ENCODE measurements around the gene PPP1R37. TPM values are rescaled to one million over a fixed set of nuclear protein-coding genes. Genes with fewer than 3 reads are reported as not detected.

The PPP1R37 gene
- total RNA-seq, 2 donors from 2014 or later, result 19.4 to 21.4 TPM

DNA sequence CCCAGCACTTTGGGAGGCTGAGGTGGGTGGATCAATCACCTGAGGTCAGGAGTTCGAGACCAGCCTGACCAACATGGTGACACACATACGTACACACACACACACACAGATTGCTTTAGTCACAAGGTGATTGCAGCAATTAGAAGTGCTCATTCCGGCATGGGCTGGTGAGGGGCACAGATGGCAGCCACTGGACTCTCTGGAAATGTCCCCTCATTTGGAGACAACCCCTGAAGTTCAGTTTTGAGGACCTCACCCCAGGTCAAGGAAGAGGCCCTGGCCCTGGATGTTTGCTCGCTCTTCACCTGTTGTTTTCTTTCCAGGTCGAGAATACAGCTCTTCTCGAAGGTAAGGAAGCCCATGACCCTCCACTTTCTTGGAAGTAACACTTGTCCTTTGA, 22.8 kb upstream of the PPP1R37 start:
- ATAC-seq, result no peak
- no peak for DNase-seq
- intact Hi-C loops (cut with DNase I), result no loop called here

DNA sequence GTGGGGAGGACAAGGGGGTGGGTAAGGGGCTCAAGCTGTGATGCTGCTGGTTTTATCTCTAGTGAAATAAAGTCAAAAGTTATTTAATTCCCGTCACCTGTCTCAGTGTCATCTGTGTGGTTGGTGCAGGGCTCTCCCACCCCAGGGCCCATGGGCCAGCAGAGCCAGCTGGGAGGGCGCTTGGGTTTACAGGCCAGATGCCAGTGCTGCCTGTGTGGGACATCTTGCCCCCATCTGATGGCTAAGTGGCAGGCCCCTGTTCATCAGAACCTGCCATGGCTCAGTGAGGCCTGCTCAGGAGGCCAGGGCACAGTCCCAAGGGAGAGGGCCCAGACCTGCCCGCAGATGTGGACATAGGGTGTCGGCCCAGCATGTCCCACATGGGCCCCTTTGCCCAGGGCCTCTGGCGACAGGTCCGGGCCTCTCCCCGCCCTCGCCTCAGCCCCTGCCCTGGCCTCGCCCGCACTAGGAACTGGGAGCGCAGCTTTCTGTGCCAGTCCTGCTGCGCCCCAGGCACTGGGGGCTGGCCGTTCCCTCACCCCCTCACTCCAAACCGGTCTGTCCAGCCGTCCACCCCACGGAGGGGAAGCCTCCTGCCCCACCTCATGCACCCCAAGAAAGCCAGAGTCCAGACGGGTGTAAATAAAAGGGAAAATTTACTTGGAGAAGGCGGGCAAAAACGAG, 22.0 kb upstream of the PPP1R37 start:
- DNase-seq (no peak), ATAC-seq (no peak)
- intact Hi-C loops (cut with DNase I), result no loop called here

DNA sequence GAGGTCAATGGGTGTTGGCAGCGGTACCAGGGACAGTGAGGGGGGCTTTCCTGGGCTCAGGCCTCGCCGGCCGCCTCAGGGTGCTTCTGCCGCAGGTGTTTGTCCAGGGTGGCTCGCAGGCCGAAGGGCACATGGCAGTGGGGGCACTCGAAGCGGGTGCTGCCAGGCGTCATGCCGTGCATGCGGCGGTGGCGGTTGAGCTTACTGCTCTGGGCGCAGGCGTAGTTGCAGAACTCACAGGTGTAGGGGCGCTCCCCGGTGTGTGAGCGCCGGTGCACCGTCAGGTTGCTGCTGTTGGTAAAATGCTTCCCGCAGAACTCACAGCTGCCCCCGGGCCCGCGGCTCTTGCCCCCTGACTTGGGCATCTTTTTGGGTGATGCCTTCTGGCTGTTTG, 21.4 kb upstream of the PPP1R37 start:
- no peak for ATAC-seq
- intact Hi-C loops (cut with DNase I), result no loop called here
- DNase-seq, result no peak

DNA sequence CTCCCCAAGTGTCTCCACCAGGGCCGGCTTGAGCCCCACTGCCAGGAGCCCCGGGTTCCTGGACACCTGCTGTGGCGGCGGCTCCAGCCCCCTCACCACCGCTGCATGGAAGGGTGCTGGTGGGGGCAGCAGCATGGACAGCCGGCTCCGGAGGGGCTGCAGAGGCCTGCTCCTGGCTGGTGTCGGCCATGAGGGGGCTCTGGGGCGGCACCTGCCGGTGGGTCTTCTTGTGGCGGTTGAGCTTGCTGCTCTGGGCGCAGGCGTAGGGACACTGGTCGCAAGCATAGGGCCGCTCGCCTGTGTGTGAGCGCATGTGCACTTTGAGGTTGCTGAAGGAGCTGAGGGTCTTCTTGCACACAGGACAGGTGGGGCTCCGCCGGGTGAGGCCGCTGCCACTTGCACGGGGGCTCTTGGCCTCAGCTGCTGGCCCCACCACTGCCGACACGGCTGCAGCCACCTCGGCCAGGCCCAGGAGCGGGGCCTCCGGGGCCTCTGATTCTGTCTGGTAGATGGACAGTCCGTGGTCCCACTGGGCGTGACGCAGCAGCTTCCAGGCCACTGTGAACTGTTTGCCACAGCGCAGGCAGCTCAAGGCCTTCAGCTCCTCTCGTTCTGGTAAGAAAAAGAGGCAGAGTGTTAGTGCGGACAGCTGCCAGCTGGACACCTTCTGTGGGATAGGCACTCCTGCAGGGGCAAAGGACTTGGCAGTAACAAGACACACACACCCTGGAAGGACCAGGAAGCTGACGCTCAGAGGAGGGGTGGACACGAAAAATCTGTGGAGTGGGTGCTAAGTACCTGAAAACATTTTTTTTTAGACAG, 20.8 kb upstream of the PPP1R37 start:
- ATAC-seq (no peak), DNase-seq (no peak)
- intact Hi-C loops (cut with DNase I), result no loop called here

DNA sequence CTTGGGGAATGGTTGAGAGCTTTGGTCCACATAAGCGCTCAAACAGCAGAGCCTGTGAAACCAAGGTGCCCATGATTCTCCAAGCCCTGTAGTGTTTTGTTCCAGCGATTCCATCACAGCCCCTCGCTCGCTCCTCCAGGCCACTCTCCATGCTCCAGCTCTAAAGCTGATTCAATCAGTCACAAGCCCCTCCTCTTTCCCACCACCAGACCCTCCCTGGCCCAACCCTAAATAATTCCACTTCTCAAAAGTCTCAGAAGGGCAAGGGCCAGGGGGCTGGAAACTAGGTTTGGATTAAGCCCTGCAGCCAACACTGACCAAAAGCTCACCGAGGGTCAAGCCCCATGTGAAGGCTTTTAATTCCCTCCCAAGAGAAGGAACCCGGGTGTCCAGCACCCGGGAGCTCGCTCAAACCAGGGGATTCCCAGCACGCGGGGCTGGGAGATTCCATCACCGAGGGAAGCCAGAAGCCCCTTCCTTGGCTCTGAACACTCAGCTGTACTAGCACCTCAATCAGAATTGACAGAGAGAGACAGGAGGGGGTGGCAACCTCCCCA, 18.2 kb upstream of the PPP1R37 start:
- ATAC-seq (no peak), DNase-seq (no peak)
- intact Hi-C loops (cut with DNase I), result no loop called here

DNA sequence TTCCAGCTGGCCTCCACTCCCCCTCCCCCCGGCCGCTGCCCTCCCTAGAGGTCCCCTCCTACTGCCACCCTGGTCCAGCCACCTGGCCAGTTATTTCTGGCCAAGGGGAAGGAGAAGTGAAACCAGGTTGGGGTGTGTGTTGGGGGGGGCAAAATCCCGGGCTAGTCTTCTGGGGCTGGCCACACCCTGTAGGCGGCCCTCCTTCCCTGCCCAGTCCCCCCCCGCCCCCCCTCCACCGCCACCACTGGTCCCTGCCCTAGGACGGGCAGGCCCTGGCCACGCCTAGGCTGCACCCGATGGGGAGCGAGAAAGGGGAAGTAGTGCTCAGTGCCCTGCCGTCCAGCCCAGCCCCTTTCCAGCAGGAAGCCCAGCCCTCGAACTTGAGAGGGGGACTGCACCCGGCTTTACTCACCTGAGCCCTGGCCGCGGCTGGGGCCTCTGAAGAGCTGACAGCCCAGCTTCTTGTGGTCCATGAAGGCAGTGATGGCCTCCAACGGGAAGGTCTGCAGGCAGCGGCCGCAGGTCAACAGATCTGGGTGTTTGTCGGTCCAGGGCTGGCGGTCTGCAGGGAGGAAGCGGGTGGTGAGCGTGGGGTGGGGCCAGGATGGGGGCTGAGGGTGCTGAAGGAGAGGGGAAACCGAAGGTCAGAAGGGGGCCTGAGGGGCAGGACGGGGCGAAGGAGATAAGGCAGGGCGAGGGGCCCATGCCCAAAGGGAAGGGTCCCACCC, 17.5 kb upstream of the PPP1R37 start:
- intact Hi-C loops (cut with DNase I), result no loop called here
- DNase-seq, result peak; percentile 78
- ATAC-seq, result peak; percentile 54 to 71

DNA sequence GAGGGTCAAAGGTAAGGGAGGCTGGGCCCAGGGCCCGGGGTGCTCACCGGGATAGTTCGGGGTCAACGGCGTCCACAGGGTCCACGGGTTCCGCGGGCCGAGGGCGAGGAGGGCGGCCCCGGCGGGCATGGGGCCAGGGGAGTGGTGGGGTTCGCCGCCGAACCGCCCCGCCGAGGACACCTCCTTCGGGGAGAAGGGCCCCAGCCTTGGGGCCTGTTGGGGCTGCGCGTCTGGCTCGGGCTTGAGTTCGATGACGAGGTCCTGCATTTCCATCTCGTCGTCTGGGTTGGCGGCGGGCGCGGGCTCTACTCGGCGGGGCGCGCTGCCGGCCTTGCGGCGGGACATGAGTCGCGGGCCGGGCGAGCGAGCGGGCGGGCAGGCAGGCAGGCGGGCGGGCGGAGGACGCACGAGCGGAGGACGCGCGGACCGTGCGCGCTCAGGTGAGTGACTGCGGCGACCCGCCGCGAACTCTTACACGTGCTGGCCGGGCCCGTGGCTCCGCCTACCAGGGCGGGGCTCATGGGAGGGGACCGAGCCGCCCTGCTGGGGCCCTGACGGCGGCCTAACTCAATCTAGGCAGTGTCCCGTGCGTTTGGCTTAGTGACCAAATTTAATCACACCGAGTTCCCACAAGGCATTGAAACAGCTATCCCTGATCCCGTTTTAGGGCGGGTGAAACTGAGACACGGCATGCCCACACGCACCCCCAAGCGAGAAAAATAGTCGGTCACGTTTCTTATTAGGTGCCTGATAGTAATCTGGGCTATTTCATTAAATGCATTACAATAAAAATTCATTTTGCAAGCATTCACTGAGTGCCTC, 16.7 kb upstream of the PPP1R37 start, which contains the start of gene ZNF296:
TSS of gene ZNF296 (minus strand) at position 450 of the 822 bp plus-strand sequence. CDS start at position 345, 105 bp downstream.
- intact Hi-C loops (cut with DNase I), result no loop called here
- peak; percentile 74 for DNase-seq
- peak; percentile 66 to 77 for ATAC-seq

DNA sequence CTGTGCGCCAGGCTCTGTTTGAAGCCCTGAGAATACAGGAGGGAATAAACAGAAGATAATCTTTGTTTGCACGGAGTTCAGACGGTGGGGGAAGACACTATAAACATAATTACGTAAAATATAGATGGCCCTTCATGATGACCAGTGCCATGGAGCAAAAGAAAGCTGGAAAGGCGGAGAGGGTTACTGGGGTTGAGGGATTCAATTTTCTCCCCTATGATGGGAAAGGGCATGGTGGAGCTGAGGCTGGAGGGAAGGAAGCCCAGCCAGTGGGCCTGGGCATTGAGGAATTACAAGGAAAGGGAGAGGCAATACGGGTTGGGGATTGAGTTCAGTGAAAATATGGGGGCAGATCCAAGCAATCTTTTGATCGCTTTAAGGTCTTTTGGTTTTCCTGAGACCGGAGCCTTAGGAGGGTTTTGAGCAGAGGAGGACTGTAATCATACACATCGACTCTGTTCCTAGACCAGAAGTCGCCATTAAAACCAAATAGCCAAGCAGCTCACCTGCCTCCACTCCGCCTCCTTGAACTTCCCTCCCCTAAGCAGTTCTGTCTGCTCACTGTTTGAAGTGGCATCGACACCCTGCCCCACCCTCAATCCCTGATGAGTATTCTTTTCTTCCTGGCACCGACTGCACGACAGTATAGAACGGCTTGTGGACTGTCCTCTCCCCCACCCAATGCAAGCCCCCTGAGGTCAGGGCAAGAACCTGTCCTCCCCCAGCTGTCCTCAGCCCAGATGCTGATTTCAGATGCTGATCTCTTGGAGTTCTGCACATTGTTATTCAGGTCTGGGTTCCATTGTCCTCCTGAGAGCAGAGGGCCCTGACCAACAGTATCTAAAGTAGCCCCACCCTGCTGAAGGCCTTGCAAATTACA, 15.9 kb upstream of the PPP1R37 start:
- DNase-seq (no peak), ATAC-seq (no peak)
- intact Hi-C loops (cut with DNase I), result no loop called here

DNA sequence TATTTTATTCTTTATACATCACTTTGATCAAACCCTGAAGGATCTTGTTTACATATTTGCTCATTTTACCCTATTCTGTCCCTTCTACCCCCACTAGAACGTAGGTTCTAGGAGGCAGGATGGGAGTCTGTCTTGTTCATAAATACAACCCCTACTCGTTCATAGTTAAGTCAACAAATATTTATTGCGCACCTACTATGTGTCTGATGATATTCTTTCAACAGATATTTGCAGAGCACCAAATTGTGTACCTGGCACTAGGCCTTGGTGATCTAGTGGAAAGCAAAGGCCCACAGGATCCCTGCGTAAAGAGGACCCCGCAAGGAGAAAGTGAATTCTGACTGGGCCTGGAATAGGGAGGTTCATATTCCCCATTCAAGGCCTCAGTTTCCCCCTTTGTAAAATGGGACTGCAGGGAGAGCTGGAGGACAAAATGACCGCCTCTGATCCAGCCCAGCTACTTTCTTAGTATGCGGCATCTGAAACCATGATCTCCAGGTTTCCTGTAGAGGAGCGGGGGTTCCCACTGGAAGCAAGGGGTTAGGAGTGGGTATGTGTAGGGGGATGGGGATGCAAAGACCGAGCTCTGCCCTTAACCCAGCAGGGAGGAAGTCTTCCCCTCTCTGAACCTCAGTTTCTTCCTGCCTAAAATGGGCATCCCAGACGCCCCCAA, 14.5 kb upstream of the PPP1R37 start:
- ATAC-seq (peak in 1 of 2 donors; percentile 5), DNase-seq (no peak)
- intact Hi-C loops (cut with DNase I), result no loop called here

DNA sequence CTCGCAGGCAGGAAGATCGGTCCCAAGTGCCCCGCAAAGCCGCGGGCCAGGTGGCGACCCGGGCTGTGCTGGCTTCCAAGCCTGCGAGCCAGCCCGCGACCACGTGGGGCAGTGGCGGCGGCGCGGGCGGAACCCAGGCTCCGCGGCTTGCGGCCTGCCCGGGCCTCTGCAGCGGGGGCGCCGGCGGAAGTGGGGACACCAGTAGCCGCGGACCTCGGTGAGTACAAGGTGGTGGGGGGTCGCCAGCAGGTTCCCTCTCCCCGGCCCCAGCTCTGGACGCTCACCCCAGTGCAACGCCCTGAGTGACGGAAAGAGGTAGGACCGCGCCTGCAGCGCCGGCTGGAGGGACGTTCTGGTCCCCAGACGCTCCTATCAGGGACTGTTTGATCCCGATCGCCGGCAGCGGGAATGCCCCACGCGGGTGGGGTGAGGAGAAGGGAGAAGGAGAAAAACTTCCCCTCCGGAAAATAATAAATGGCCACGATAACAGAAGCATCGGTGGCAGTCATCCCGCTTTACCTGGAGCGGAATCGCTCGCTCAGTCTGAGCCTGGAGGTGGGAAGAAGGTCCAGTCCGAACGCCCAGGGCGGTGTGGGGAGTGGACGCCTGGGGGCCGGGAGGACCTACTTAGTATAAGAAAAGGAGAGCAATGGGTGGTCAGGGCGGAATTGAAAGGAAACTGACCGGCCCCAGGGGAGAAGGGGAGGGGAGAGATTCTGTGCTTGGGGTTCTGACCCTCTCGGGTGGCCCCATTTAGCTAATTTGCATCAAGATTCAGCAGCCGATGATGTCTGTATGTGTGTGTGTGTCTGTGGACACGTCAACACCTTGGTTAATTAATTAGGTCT, 13.7 kb upstream of the PPP1R37 start, which contains the start of gene GEMIN7:
TSS of gene GEMIN7 (plus strand) at position 198 of the 848 bp plus-strand sequence. CDS start 10,855 bp downstream, outside the sequence.
- intact Hi-C loops (cut with DNase I), result no loop called here
- DNase-seq, result peak; percentile 83

DNA sequence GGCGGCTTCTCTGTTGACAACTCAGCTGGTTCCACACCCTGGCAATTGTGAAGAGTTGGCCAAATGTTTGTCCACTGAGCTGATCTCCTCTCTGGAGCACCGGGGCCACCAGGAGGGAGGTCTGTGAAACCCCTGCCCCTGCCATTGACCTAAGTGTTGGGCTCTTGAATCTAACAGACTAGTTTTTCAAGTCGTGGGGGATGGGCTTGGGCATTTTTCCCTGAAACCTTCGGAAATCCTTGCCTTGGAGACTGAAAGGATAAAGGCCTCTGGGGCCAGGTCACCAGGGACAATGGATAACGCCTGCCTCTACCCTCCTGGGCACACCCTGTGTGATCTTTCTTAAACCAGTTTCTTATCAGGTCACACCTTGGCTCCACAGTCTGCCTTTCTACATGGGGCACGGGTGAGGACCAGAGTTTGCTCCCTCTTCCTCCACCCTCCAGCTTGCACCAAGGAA, 13.0 kb upstream of the PPP1R37 start:
- DNase-seq, result no peak
- no peak for ATAC-seq
- intact Hi-C loops (cut with DNase I), result no loop called here

More for the DNA sequence above, 13.7 kb upstream of the PPP1R37 start, which contains the start of gene GEMIN7:
- ATAC-seq, result peak; percentile 86

DNA sequence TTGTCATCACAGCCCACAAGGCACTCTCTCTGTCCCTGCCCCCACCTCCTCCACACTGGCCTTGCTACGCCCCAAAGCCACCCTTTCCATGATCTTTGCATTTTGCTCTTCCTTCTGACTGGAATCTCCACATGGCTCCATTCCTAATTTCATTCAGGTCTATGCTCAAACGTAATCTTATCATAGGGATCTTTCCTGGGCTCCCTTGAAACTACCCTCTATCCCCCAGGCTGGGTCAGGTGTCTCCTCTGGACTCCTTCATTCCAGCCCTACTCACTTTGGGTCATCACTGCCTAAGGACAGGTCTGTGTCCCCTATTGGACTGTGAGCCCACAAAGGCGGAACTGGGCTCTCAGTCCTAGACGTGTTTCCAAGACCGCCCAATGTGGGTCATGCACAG, 10.8 kb upstream of the PPP1R37 start:
- intact Hi-C loops (cut with DNase I), result no loop called here
- ATAC-seq, result no peak
- DNase-seq, result no peak

DNA sequence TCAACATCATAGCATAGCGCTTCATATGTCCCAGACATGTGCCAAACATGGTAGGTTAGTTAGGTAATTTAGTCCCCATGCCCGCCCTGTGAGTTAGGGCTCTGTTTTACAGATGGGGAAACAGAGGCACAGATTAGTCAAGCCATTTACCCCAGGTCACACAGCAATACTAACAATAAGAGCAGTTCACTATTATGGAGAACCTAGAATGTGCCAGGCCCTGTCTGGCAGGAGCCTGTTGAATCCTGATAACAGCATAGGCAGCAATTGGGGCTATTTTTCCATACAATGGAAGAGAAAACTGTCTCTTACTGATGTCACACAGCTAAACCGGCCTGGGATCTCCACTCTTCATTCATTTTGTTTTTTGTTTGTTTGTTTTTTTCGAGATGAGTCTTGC, 6.5 kb upstream of the PPP1R37 start:
- ATAC-seq (no peak), DNase-seq (no peak)
- intact Hi-C loops (cut with DNase I), result no loop called here

DNA sequence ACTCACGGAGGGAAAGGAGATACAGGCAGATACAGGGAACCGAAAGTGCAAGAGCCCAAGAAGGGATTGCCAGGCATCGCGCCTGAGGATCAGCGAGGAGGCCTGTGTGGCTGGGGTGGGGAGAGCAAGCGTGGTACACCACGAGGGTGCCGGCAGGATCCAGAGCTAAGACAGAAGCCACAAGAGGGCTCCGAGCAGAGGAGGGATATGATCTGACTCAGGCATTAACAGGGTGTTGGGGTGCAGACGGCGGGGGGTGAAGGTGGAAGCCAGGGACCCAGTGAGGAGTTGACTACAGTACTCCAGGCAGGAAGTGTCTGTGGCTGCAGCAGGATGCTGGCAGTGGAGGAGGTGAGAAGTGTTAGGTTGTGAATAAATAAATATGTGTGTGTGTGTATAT, 5.4 kb upstream of the PPP1R37 start:
- ATAC-seq, result no peak
- intact Hi-C loops (cut with DNase I), result no loop called here
- DNase-seq, result no peak

DNA sequence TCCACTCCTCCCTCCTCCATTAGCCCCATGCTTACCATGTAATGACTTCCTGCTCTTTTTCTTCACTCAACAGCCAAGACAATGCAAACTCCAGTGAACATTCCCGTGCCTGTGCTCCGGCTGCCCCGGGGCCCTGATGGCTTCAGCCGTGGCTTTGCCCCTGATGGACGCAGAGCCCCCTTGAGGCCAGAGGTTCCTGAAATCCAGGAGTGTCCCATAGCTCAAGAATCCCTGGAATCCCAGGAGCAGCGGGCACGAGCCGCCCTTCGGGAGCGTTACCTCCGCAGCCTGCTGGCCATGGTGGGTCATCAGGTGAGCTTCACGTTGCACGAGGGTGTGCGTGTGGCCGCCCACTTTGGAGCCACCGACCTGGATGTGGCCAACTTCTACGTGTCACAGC, 2.9 kb upstream of the PPP1R37 start:
- intact Hi-C loops (cut with DNase I), result loop anchor here in 1 of 2 donors (5.0 kb wide), 1 partner anchor 87 kb away; the partner anchor contains the start of genes BLOC1S3 and TRAPPC6A
- DNase-seq (no peak), ATAC-seq (no peak)

DNA sequence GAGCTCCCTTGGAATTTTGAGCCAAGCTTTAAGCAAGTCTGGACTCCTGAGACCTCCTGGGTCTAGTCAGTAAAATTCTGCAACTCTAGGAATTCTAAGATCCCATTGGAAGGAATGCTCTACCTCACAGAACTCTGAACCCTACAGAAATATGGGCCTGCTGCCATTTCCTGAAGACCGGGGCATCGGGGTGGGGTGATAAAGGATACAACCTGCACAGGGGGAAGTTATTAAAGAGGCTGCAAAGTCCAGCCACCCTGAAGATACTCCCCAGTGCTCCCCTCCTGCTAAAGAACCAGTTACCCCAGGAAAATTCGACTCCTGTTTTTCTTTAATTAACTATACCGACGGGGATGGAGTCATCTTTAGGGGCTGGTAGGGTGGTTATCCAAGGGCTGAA, 2.4 kb upstream of the PPP1R37 start:
- intact Hi-C loops (cut with DNase I), result loop anchor here in 1 of 2 donors (5.0 kb wide), 1 partner anchor 87 kb away; the partner anchor contains the start of genes BLOC1S3 and TRAPPC6A
- ATAC-seq (no peak), DNase-seq (no peak)
